Activated CD4-positive, alpha-beta T cell treated with anti-CD3 and anti-CD28 coated beads for 24 hours (primary cell): Measurements from ENCODE around the gene HMGCS2.
"Not testable (repeated sequence)": the region's sequence is repeated elsewhere in the genome, so short reads cannot be mapped to it uniquely, and the experiment has no call there.

Source experiments
- DNase-seq, 2 donors: peaks; one replicate each; pipeline ENCODE4 v3.0.0-alpha.2; 2020; ENCODE audit warnings: low read depth in 2 of 2

HMGCS2 gene

GRCh38 chr1:119731741-119732430, 36.8 kb downstream of the HMGCS2 start:
- no peak for DNase-seq

- DNase-seq = no peak
Observed at GRCh38 chr1:119731060-119731459, 37.6 kb downstream of the HMGCS2 start.

- no peak for DNase-seq
Observed at GRCh38 chr1:119729044-119729443, 39.7 kb downstream of the HMGCS2 start.

- no peak for DNase-seq
Observed at GRCh38 chr1:119727991-119728390, 40.7 kb downstream of the HMGCS2 start.

GRCh38 chr1:119725626-119726025, 43.1 kb downstream of the HMGCS2 start:
- DNase-seq = no peak

- DNase-seq = no peak
Observed at GRCh38 chr1:119724611-119725218, 44.0 kb downstream of the HMGCS2 start.

GRCh38 chr1:119721896-119722295, 46.8 kb downstream of the HMGCS2 start:
- DNase-seq = no peak

- DNase-seq = no peak
Observed at GRCh38 chr1:119720866-119721440, 47.8 kb downstream of the HMGCS2 start.

- no peak for DNase-seq
Observed at GRCh38 chr1:119718972-119719371, 49.7 kb downstream of the HMGCS2 start.

GRCh38 chr1:119718409-119718808, 50.3 kb downstream of the HMGCS2 start:
- no peak for DNase-seq

GRCh38 chr1:119715542-119715941, 53.2 kb downstream of the HMGCS2 start:
- no peak for DNase-seq

GRCh38 chr1:119714583-119714982, 54.1 kb downstream of the HMGCS2 start:
- DNase-seq = no peak

GRCh38 chr1:119713749-119714456, 54.8 kb downstream of the HMGCS2 start:
- no peak for DNase-seq

GRCh38 chr1:119713039-119713748, 55.5 kb downstream of the HMGCS2 start:
- no peak for DNase-seq

GRCh38 chr1:119712342-119713038, 56.2 kb downstream of the HMGCS2 start:
- peak; percentile 23 to 38 for DNase-seq

- peak; percentile 29 to 45 for DNase-seq
Observed at GRCh38 chr1:119711804-119712341, 56.8 kb downstream of the HMGCS2 start, which contains the start of gene PHGDH. PHGDH (plus strand) TSS chr1:119711934; CDS start chr1:119712023, 89 bp downstream.

- not testable (repeated sequence) for DNase-seq
Observed at GRCh38 chr1:119711356-119711803, 57.3 kb downstream of the HMGCS2 start.

GRCh38 chr1:119706599-119706998, 62.1 kb downstream of the HMGCS2 start:
- not testable (repeated sequence) for DNase-seq

- no peak for DNase-seq
Observed at GRCh38 chr1:119703666-119704450, 64.8 kb downstream of the HMGCS2 start.

GRCh38 chr1:119702384-119702783, 66.3 kb downstream of the HMGCS2 start:
- DNase-seq = no peak
